Neuronal stem cell (in vitro differentiated cells): Measurements from ENCODE around the gene IFNE. TPM values are rescaled to one million over a fixed set of nuclear protein-coding genes. Genes with fewer than 3 reads are reported as not detected.

Source experiments
- DNase-seq: peaks from one replicate; pipeline ENCODE4 v3.0.0-alpha.2; 2013; ENCODE audit warnings: low spot score
- H2AFZ ChIP-seq: one replicate; pipeline ENCODE4 v1.6.1; 2013; ENCODE audit warnings: mild to moderate bottlenecking, low read length, inconsistent platforms
- H2AK5ac ChIP-seq: 2 replicates; pipeline ENCODE4 v1.6.1; 2013; ENCODE audit warnings: low read depth, mild to moderate bottlenecking, inconsistent platforms, low read length, moderate library complexity, mixed read lengths
- H2BK120ac ChIP-seq: 2 replicates; pipeline ENCODE4 v1.6.1; 2013; ENCODE audit warnings: low read depth, mild to moderate bottlenecking, inconsistent platforms, low read length, moderate library complexity, mixed read lengths
- H2BK12ac ChIP-seq: one replicate; pipeline ENCODE4 v1.6.1; 2013; ENCODE audit warnings: low read length, inconsistent platforms
- H2BK15ac ChIP-seq: 2 replicates; pipeline ENCODE4 v1.6.1; 2013; ENCODE audit warnings: mild to moderate bottlenecking, low read length, inconsistent platforms, mixed read lengths
- H2BK5ac ChIP-seq: one replicate; pipeline ENCODE4 v1.6.1; 2013; ENCODE audit warnings: inconsistent platforms, mild to moderate bottlenecking, low read length, moderate library complexity
- H3K14ac ChIP-seq: one replicate; pipeline ENCODE4 v1.6.1; 2013; ENCODE audit warnings: low read length, inconsistent platforms
- H3K18ac ChIP-seq: 2 replicates; pipeline ENCODE4 v1.6.1; 2013; ENCODE audit warnings: low read length, inconsistent platforms
- H3K23ac ChIP-seq: 2 replicates; pipeline ENCODE4 v1.6.1; 2013; ENCODE audit warnings: low read depth, mild to moderate bottlenecking, mixed read lengths, low read length, inconsistent platforms; ENCODE audit not compliant: poor library complexity
- H3K27ac ChIP-seq: replicated peaks from 3 replicates; pipeline ENCODE4 v1.5.1; 2013; ENCODE audit warnings: low read length, inconsistent platforms
- H3K27me3 ChIP-seq, 3 experiments: 2 replicates each; pipeline ENCODE4 v1.6.1; 2013; ENCODE audit warnings: low read length in 3 of 3, mild to moderate bottlenecking in 2 of 3, inconsistent platforms in 1 of 3, low read depth in 1 of 3, mixed read lengths in 1 of 3, moderate library complexity in 1 of 3; ENCODE audit not compliant: control insufficient read depth in 3 of 3, insufficient read depth in 3 of 3
- H3K36me3 ChIP-seq, 2 donors: replicated peaks in 1 of 2; 2 replicates each; pipeline ENCODE4 v1.6.1; 2013; ENCODE audit warnings: low read length in 2 of 2; ENCODE audit not compliant: control insufficient read depth in 2 of 2, insufficient read depth in 2 of 2
- H3K4ac ChIP-seq: 2 replicates; pipeline ENCODE4 v1.6.1; 2013; ENCODE audit warnings: inconsistent platforms, mild to moderate bottlenecking, low read length, moderate library complexity
- H3K4me1 ChIP-seq, 2 donors: 1 replicate in 1 of 2; 2 replicates in 1 of 2; pipeline ENCODE4 v1.6.1; 2013; ENCODE audit warnings: low read length in 2 of 2, low read depth in 1 of 2; ENCODE audit not compliant: control insufficient read depth in 2 of 2, insufficient read depth in 1 of 2
- H3K4me2 ChIP-seq: one replicate; pipeline ENCODE4 v1.6.1; 2013; ENCODE audit warnings: mild to moderate bottlenecking, low read length, inconsistent platforms; ENCODE audit not compliant: insufficient read depth, poor library complexity, severe bottlenecking
- H3K4me3 ChIP-seq, 2 donors: 2 replicates each; pipeline ENCODE4 v1.5.1; 2013; ENCODE audit warnings: low read length in 2 of 2, mild to moderate bottlenecking in 2 of 2, inconsistent platforms in 1 of 2, moderate library complexity in 1 of 2
- H3K79me1 ChIP-seq: one replicate; pipeline ENCODE4 v1.6.1; 2013; ENCODE audit warnings: low read depth, mild to moderate bottlenecking, inconsistent platforms, low read length, moderate library complexity
- H3K9ac ChIP-seq: one replicate; pipeline ENCODE4 v1.6.1; 2013; ENCODE audit warnings: mild to moderate bottlenecking, low read depth, low read length, inconsistent platforms; ENCODE audit not compliant: poor library complexity
- H3K9me3 ChIP-seq, 2 donors: replicated peaks in 1 of 2; 2 replicates each; pipeline versions ENCODE3 to v1.6.1; 2013; ENCODE audit warnings: low read length in 2 of 2, mild to moderate bottlenecking in 2 of 2, inconsistent platforms in 1 of 2, low read depth in 1 of 2, mixed read lengths in 1 of 2, moderate library complexity in 1 of 2; ENCODE audit not compliant: control insufficient read depth in 2 of 2, insufficient read depth in 1 of 2
- H4K8ac ChIP-seq: one replicate; pipeline ENCODE4 v1.6.1; 2013; ENCODE audit warnings: low read depth, mild to moderate bottlenecking, inconsistent platforms, low read length, moderate library complexity
- H4K91ac ChIP-seq: one replicate; pipeline ENCODE4 v1.6.1; 2013; ENCODE audit warnings: low read length, low read depth, mild to moderate bottlenecking, inconsistent platforms; ENCODE audit not compliant: poor library complexity
- WGBS, 2 donors: extraction: QIAGEN DNeasy Blood & Tissue Kit; methylation state at CpG; one replicate each; pipeline ENCODE4 v1.1.7; 2013; ENCODE audit warnings: missing lambda C conversion rate in 2 of 2, mixed read lengths in 1 of 2; ENCODE audit not compliant: insufficient read length in 2 of 2, insufficient replicate concordance in 1 of 2; ENCODE audit errors: extremely low coverage in 2 of 2; 5-methylcytosine and 5-hydroxymethylcytosine counted together
- polyA plus RNA-seq, 2 experiments: library from polyadenylated mRNA; stranded (reverse); fragments of 200-250 nt; gene quantifications; one replicate each; pipeline ENCODE4 v1.2.3, GENCODE V29; 2013

Gene IFNE
- polyA plus RNA-seq (2013, experiment 1 of 2): not detected
- not detected for polyA plus RNA-seq (2013, experiment 2 of 2)

GRCh38 chr9:21482213-21482612 is at the start of gene IFNE:
Gene IFNE, minus strand, starts transcription at chr9:21482313. Its CDS starts 619 bp downstream, at chr9:21481694.
- no peaks in the 10 kb centered on the region for H3K27me3 ChIP-seq
- H3K4me3 ChIP-seq: no peak within 1 kb of the TSS
- no peak for DNase-seq
- H3K23ac ChIP-seq: no peak within 1 kb of the TSS
- no peaks in the 10 kb centered on the region for H3K4me1 ChIP-seq
- H4K91ac ChIP-seq: no peak within 1 kb of the TSS
- no peak within 1 kb of the TSS for H3K18ac ChIP-seq
- H2AFZ ChIP-seq: no peak within 1 kb of the TSS
- no peak within 1 kb of the TSS for H3K4me2 ChIP-seq
- no peaks in the 10 kb centered on the region for H3K36me3 ChIP-seq
- no peak within 1 kb of the TSS for H2BK5ac ChIP-seq
- WGBS, 2 donors: no CpG with 5 or more reads among the region's 2 CpGs
- H4K8ac ChIP-seq: no peak within 1 kb of the TSS
- H2BK15ac ChIP-seq: no peak within 1 kb of the TSS
- H3K27ac ChIP-seq: no peak within 1 kb of the TSS
- no peak within 1 kb of the TSS for H2AK5ac ChIP-seq
- H3K4ac ChIP-seq: no peak within 1 kb of the TSS
- H2BK120ac ChIP-seq: no peak within 1 kb of the TSS
- H3K9ac ChIP-seq: no peak within 1 kb of the TSS
- H3K14ac ChIP-seq: no peak within 1 kb of the TSS
- H2BK12ac ChIP-seq: no peak within 1 kb of the TSS
- no peaks in the 10 kb centered on the region for H3K79me1 ChIP-seq
- no peaks in the 10 kb centered on the region for H3K9me3 ChIP-seq

DNA sequence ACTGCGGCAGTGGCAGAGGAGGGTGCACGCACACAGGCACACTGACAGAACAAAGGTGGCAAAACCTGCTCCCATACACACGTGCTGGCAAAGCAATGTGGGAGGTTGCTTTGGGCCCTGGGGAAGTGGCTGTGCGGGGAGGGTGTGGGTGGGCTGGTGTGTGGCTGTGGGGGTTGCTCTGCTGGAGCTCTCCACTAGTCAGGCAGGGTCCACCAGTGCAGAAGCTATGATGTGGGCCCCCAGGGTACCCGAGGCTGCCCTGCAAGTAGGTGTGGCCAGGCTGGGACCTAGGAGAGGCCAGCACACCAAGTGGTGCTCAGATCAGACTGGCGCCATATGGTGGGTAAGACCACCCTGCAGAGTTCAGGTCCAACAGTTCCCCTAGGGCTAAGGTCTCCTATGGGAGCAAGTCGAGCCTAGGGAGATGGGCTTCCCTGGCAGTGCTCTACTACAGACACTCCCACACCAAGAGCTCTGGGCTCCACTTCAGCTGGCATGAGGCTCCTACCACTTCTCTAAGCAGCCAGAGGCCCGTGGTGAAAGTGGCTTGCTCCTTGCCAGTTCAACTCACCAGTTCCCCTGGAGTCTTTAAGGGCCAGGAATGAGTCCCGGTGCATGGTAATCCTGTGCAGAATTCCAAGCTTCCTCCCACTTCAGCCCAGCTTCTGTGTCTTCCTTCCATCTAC is 46.2 kb upstream of the IFNE start:
- H3K27ac ChIP-seq: no peak overlapping the region

DNA sequence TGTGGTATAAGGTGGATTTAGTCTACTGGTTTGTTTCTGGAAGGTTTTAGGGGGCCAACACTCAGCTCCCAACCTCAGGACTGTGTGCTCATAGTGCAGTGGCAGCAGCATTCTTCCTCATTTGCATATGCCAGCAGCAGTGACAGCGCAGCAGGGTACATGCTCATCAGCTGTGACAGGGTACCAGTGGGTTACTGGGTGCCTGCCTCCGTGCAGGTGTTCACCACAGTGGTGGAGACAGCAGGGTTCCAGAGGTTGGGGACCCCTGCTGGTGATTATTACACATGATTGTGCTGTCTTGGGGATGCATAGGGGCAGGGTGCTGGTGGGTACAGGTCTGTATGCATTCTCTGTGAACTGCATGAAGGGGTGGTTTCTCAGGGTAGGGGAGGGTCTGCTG is 45.5 kb upstream of the IFNE start:
- no CpG with 5 or more reads among the region's 2 CpGs for WGBS, 2 donors
- Histone ChIP-seq H3K9me3 (no peaks in the 10 kb centered on the region), H3K27ac (no peak overlapping the region), H3K9ac (no peak overlapping the region), H3K23ac (no peak overlapping the region), H3K18ac (no peak overlapping the region), H4K8ac (no peak overlapping the region), H3K79me1 (no peaks in the 10 kb centered on the region), H4K91ac (no peak overlapping the region), H2BK12ac (no peak overlapping the region), H3K14ac (no peak overlapping the region), H3K4ac (no peak overlapping the region), H2AFZ (no peak overlapping the region), H2BK15ac (no peak overlapping the region), H3K36me3 (no peaks in the 10 kb centered on the region), H3K4me1 (no peaks in the 10 kb centered on the region), H2BK120ac (no peak overlapping the region), H3K4me3 (no peak overlapping the region), H3K27me3 (no peaks in the 10 kb centered on the region), H2BK5ac (no peak overlapping the region), H3K4me2 (no peak overlapping the region), H2AK5ac (no peak overlapping the region)
- DNase-seq: no peak

More for the DNA sequence above, 46.2 kb upstream of the IFNE start:
- no CpG with 5 or more reads among the region's 9 CpGs for WGBS, 2 donors
- H4K8ac ChIP-seq: no peak overlapping the region
- no peak overlapping the region for H3K4me2 ChIP-seq
- no peak overlapping the region for H3K14ac ChIP-seq
- H2BK5ac ChIP-seq: no peak overlapping the region
- H3K9ac ChIP-seq: no peak overlapping the region
- no peak overlapping the region for H2AK5ac ChIP-seq
- no peaks in the 10 kb centered on the region for H3K79me1 ChIP-seq
- no peak overlapping the region for H4K91ac ChIP-seq
- H3K4me3 ChIP-seq: peak overlapping the region in 1 of 2 donors; percentile 64
- H2AFZ ChIP-seq: no peak overlapping the region
- H3K27me3 ChIP-seq: no peaks in the 10 kb centered on the region
- H2BK15ac ChIP-seq: no peak overlapping the region
- no peak overlapping the region for H3K4ac ChIP-seq
- no peaks in the 10 kb centered on the region for H3K4me1 ChIP-seq
- no peaks in the 10 kb centered on the region for H3K36me3 ChIP-seq
- H2BK120ac ChIP-seq: no peak overlapping the region
- no peaks in the 10 kb centered on the region for H3K9me3 ChIP-seq
- no peak overlapping the region for H2BK12ac ChIP-seq
- H3K23ac ChIP-seq: no peak overlapping the region
- H3K18ac ChIP-seq: no peak overlapping the region
- DNase-seq: no peak

- Histone ChIP-seq H3K4me3 (no peak overlapping the region), H3K9me3 (no peaks in the 10 kb centered on the region), H3K9ac (no peak overlapping the region), H3K4me2 (no peak overlapping the region), H2BK5ac (no peak overlapping the region), H4K8ac (no peak overlapping the region), H3K14ac (no peak overlapping the region), H3K36me3 (no peaks in the 10 kb centered on the region), H2AFZ (no peak overlapping the region), H2BK15ac (no peak overlapping the region), H3K27me3 (no peaks in the 10 kb centered on the region), H3K18ac (no peak overlapping the region), H3K4me1 (no peaks in the 10 kb centered on the region), H2AK5ac (no peak overlapping the region), H3K27ac (no peak overlapping the region), H4K91ac (no peak overlapping the region), H3K4ac (no peak overlapping the region), H3K79me1 (no peaks in the 10 kb centered on the region), H2BK12ac (no peak overlapping the region), H2BK120ac (no peak overlapping the region), H3K23ac (no peak overlapping the region)
- no peak for DNase-seq
- WGBS, 2 donors: no CpG with 5 or more reads among the region's 5 CpGs
These were observed 43.1 kb upstream of the IFNE start for GRCh38 chr9:21525174-21525573.
